ENCODE measurements around the gene SOX11.

DNA sequence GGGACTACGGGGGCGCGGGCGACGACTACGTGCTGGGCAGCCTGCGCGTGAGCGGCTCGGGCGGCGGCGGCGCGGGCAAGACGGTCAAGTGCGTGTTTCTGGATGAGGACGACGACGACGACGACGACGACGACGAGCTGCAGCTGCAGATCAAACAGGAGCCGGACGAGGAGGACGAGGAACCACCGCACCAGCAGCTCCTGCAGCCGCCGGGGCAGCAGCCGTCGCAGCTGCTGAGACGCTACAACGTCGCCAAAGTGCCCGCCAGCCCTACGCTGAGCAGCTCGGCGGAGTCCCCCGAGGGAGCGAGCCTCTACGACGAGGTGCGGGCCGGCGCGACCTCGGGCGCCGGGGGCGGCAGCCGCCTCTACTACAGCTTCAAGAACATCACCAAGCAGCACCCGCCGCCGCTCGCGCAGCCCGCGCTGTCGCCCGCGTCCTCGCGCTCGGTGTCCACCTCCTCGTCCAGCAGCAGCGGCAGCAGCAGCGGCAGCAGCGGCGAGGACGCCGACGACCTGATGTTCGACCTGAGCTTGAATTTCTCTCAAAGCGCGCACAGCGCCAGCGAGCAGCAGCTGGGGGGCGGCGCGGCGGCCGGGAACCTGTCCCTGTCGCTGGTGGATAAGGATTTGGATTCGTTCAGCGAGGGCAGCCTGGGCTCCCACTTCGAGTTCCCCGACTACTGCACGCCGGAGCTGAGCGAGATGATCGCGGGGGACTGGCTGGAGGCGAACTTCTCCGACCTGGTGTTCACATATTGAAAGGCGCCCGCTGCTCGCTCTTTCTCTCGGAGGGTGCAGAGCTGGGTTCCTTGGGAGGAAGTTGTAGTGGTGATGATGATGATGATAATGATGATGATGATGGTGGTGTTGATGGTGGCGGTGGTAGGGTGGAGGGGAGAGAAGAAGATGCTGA, 1.4 kb downstream of the SOX11 start:
- TF ChIP-seq, protein P1, sequence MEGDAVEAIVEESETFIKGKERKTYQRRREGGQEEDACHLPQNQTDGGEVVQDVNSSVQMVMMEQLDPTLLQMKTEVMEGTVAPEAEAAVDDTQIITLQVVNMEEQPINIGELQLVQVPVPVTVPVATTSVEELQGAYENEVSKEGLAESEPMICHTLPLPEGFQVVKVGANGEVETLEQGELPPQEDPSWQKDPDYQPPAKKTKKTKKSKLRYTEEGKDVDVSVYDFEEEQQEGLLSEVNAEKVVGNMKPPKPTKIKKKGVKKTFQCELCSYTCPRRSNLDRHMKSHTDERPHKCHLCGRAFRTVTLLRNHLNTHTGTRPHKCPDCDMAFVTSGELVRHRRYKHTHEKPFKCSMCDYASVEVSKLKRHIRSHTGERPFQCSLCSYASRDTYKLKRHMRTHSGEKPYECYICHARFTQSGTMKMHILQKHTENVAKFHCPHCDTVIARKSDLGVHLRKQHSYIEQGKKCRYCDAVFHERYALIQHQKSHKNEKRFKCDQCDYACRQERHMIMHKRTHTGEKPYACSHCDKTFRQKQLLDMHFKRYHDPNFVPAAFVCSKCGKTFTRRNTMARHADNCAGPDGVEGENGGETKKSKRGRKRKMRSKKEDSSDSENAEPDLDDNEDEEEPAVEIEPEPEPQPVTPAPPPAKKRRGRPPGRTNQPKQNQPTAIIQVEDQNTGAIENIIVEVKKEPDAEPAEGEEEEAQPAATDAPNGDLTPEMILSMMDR (IDR thresholded peaks at IDR 0.05; ENCODE audit: insufficient read depth, low read depth, low read length) = no peak
- TF ChIP-seq EZH2 (IDR thresholded peaks at IDR 0.05; ENCODE audit: insufficient read depth, low read length) = no peak
